Lower lobe of right lung (tissue), 2 donors: ENCODE measurements around the gene DHFR2. TPM values are rescaled to one million over a fixed set of nuclear protein-coding genes. Genes with fewer than 3 reads are reported as not detected.
"Not testable (repeated sequence)": the region's sequence is repeated elsewhere in the genome, so short reads cannot be mapped to it uniquely, and the experiment has no call there.

ENCODE experiments used
- ATAC-seq, 2 donors: fragments of 200-7000 bp; cut with Tn5 transposase; one replicate each; pipeline ENCODE4 v1.9.1; 2020 to 2022; ENCODE audit warnings: mild to moderate bottlenecking in 2 of 2, moderate library complexity in 2 of 2
- DNase-seq: peaks from one replicate; pipeline ENCODE4 v3.0.0-alpha.2; 2020
- H3K27ac ChIP-seq: fragments of 200-600 bp; one replicate; pipeline ENCODE4 v1.8.0; 2022
- H3K27me3 ChIP-seq: fragments of 200-600 bp; one replicate; pipeline ENCODE4 v1.8.0; 2022; ENCODE audit warnings: low read depth
- H3K36me3 ChIP-seq: fragments of 200-600 bp; one replicate; pipeline ENCODE4 v1.8.0; 2022; ENCODE audit warnings: mild to moderate bottlenecking
- H3K4me1 ChIP-seq: fragments of 200-600 bp; one replicate; pipeline ENCODE4 v1.8.0; 2022
- H3K4me3 ChIP-seq: fragments of 200-600 bp; one replicate; pipeline ENCODE4 v1.8.0; 2022; ENCODE audit warnings: mild to moderate bottlenecking
- H3K9me3 ChIP-seq: fragments of 200-600 bp; one replicate; pipeline ENCODE4 v1.8.0; 2022
- CTCF ChIP-seq: fragments of 200-600 bp; IDR thresholded peaks from one replicate; pipeline ENCODE4 v1.8.0; 2022; ENCODE audit warnings: antibody characterized with exemption, mild to moderate bottlenecking
- intact Hi-C: fragments of 100-400 bp; cut with DNase I; formaldehyde crosslinking; loops from one replicate; pipeline ENCODE4 v1.11.0; 2022
- total RNA-seq: library from RNA; stranded (reverse); fragmentation: NEBNext Ultra II Directional; extraction: Animal tissue kit (Norgen Biotek cat#: 25700); gene quantifications from one replicate; pipeline ENCODE4 v1.2.1, GENCODE V29; 2021
- donor health status: DM: no; HTN: yes; CAD: no; lungs with severe emphysema.

DHFR2 gene
- total RNA-seq, 1 donor from 2014 or later = 9.2 TPM

- TF ChIP-seq CTCF = no peak
- Histone ChIP-seq H3K27ac (peak overlapping the region; percentile 92), H3K27me3 (no peaks in the 10 kb centered on the region), H3K4me1 (peaks cover 33% of the 10 kb centered on the region), H3K36me3 (peaks cover 9% of the 10 kb centered on the region), H3K9me3 (no peaks in the 10 kb centered on the region), H3K4me3 (peak overlapping the region; percentile 64)
- DNase-seq (no peak), ATAC-seq (no peak)
- intact Hi-C loops = no loop called here
Measured at GRCh38 chr3:94063496-94064119, 892 bp upstream of the DHFR2 start.

GRCh38 chr3:94061297-94061696 is 1.4 kb downstream of the DHFR2 start:
- H3K36me3 ChIP-seq = peaks cover 11% of the 10 kb centered on the region
- no peak overlapping the region for H3K27ac ChIP-seq
- H3K4me3 ChIP-seq = no peak overlapping the region
- no peaks in the 10 kb centered on the region for H3K27me3 ChIP-seq
- ATAC-seq (no peak), DNase-seq (no peak)
- H3K4me1 ChIP-seq = peaks cover 33% of the 10 kb centered on the region
- intact Hi-C loops = no loop called here
- no peak for TF ChIP-seq CTCF
- no peaks in the 10 kb centered on the region for H3K9me3 ChIP-seq

GRCh38 chr3:94050546-94050945 is 12.2 kb downstream of the DHFR2 start:
- Histone ChIP-seq H3K4me3 (no peak overlapping the region), H3K36me3 (peaks cover 4% of the 10 kb centered on the region), H3K9me3 (no peaks in the 10 kb centered on the region), H3K27me3 (no peaks in the 10 kb centered on the region), H3K4me1 (no peaks in the 10 kb centered on the region), H3K27ac (no peak overlapping the region)
- TF ChIP-seq CTCF = no peak
- intact Hi-C loops = no loop called here
- ATAC-seq = no peak
- no peak for DNase-seq

- Histone ChIP-seq H3K4me1 (no peaks in the 10 kb centered on the region), H3K27me3 (no peaks in the 10 kb centered on the region), H3K9me3 (no peaks in the 10 kb centered on the region), H3K36me3 (peaks cover 10% of the 10 kb centered on the region), H3K27ac (no peak overlapping the region), H3K4me3 (no peak overlapping the region)
- TF ChIP-seq CTCF = no peak
- intact Hi-C loops = no loop called here
- ATAC-seq (no peak), DNase-seq (no peak)
Measured at GRCh38 chr3:94049267-94049666, 13.4 kb downstream of the DHFR2 start.

- H3K27ac ChIP-seq = no peak overlapping the region
- peaks cover 6% of the 10 kb centered on the region for H3K36me3 ChIP-seq
- H3K27me3 ChIP-seq = no peaks in the 10 kb centered on the region
- no peak for TF ChIP-seq CTCF
- H3K4me1 ChIP-seq = no peaks in the 10 kb centered on the region
- intact Hi-C loops = no loop called here
- no peaks in the 10 kb centered on the region for H3K9me3 ChIP-seq
- H3K4me3 ChIP-seq = no peak overlapping the region
- no peak for DNase-seq
- no peak for ATAC-seq
Measured at GRCh38 chr3:94046533-94046932, 16.2 kb downstream of the DHFR2 start.

GRCh38 chr3:94044100-94044936 is 18.4 kb downstream of the DHFR2 start:
- H3K4me3 ChIP-seq, H3K27ac ChIP-seq, H3K27me3 ChIP-seq, H3K4me1 ChIP-seq, intact Hi-C loops, H3K36me3 ChIP-seq, ATAC-seq, DNase-seq, H3K9me3 ChIP-seq: not testable (repeated sequence)
